Stimulated activated CD8-positive, alpha-beta memory T cell treated with anti-CD3 and anti-CD28 coated beads, Interleukin-4, amount 100 ng/mL, for 4 hours (primary cell): ENCODE results near the gene ZYG11B.
"Not testable (repeated sequence)": the region's sequence is repeated elsewhere in the genome, so short reads cannot be mapped to it uniquely, and the experiment has no call there.

Experiments used
- DNase-seq, 2 donors: peaks; one replicate each; pipeline ENCODE4 v3.0.0-alpha.2; 2020; ENCODE audit warnings: low read depth in 2 of 2, low spot score in 1 of 2

Gene ZYG11B

GRCh38 chr1:52842643-52843310 is 116.5 kb downstream of the ZYG11B start, which contains the start of gene ZYG11A:
ZYG11A (plus strand) TSS chr1:52842760; CDS start chr1:52842884, 124 bp downstream.
- DNase-seq, result peak in 1 of 2 donors; percentile 29

- not testable (repeated sequence) for DNase-seq
Observed at GRCh38 chr1:52845119-52845518, 118.9 kb downstream of the ZYG11B start.

- no peak for DNase-seq
Observed at GRCh38 chr1:52848423-52848822, 122.2 kb downstream of the ZYG11B start.

GRCh38 chr1:52850951-52851350 is 124.7 kb downstream of the ZYG11B start:
- DNase-seq, result no peak

GRCh38 chr1:52852854-52853253 is 126.6 kb downstream of the ZYG11B start:
- DNase-seq, result no peak

- DNase-seq, result no peak
Observed at GRCh38 chr1:52855584-52855983, 129.3 kb downstream of the ZYG11B start.

- DNase-seq, result no peak
Observed at GRCh38 chr1:52856026-52856425, 129.8 kb downstream of the ZYG11B start.

GRCh38 chr1:52857443-52857842 is 131.2 kb downstream of the ZYG11B start:
- no peak for DNase-seq

GRCh38 chr1:52862666-52863458 is 136.6 kb downstream of the ZYG11B start:
- DNase-seq, result no peak

- no peak for DNase-seq
Observed at GRCh38 chr1:52867087-52867863, 141.0 kb downstream of the ZYG11B start.

- DNase-seq, result not testable (repeated sequence)
Observed at GRCh38 chr1:52869727-52870126, 143.5 kb downstream of the ZYG11B start.

GRCh38 chr1:52876843-52877242 is 150.6 kb downstream of the ZYG11B start:
- no peak for DNase-seq
